HG03520 (cell line): Measurements from ENCODE around the gene EFNA5.

ENCODE experiments used
- ATAC-seq: cut with Tn5 transposase; IDR thresholded peaks from one replicate; pipeline ENCODE4 v1.9.1; 2021; ENCODE audit warnings: mild to moderate bottlenecking, moderate library complexity; ENCODE audit not compliant: unreplicated experiment

The EFNA5 gene

DNA sequence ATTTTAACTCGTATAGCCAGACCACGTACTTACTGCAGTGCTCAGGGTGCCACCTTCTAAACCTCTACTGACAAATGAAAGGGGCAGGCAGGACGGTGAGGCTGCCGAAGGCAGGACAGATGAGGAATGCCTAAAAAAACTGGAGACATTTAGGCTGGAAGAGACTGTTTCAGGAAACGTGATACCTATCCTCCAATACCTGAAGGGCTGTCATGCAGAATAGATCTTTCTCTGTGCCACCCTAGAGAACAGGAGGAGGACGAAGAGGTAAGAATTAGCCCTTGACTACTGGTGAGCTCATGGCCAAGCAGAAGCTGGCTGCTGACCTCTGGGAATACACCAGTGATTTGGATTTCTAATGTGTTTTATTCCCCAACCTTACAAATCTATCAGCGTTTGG, 139.4 kb downstream of the EFNA5 start:
- no peak for ATAC-seq

GRCh38 chr5:107529618-107530017, 141.1 kb downstream of the EFNA5 start:
- no peak for ATAC-seq

DNA sequence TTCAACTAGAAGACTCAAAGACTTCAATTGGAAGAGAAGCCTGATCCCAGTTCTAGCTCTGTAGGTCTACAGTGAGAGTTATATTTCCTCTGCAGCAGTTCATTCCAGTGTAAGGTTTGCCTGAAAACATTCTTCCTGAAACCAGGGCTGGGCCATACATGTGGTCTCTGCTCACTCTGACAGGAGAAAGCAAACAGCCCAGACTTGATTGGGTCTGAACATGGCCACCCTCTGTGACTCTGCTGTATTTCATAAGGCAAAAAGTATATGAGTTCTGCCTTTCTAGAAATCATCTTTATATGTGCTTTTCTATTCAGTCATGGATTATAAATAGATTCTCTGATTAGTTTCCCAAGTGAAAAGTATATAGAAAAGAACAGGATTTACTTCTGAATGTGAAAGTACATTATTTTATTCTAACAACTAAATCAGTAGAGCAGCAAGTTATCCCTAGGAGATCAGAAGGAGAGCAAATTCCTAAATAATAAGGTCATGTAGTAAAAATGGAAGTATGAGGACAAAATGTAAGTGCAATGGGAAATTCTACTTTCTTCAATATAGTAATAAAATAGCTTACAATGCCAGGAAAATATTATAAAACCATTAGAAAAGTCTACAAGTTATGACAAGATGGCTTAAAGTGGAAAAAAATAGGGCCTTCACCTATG, 144.3 kb downstream of the EFNA5 start:
- no peak for ATAC-seq

GRCh38 chr5:107524111-107524510, 146.6 kb downstream of the EFNA5 start:
- ATAC-seq, result no peak

GRCh38 chr5:107523029-107523680, 147.6 kb downstream of the EFNA5 start:
- no peak for ATAC-seq

GRCh38 chr5:107522456-107522855, 148.3 kb downstream of the EFNA5 start:
- no peak for ATAC-seq

DNA sequence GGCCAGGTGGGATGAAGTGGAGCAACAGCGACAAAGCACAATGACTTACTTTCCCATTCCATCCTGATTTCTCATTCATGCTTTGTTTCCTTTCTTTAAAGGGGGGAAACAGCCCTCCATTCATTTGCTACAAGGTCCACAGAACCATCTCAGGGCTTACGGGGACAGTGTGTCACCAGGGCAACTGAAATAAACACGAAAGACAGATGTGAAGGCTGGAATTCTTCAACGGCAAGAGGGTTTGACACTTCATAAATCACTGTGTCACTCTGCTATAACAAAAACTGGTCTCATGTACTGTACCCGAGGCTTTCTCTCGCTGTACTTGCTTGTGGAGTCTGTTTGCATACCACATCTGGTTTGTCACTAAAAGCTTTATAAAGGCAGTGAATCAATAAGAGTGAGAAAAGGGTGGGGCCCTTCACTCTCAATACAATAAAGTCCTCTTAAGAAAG, 150.8 kb downstream of the EFNA5 start:
- ATAC-seq, result no peak

GRCh38 chr5:107518616-107519015, 152.1 kb downstream of the EFNA5 start:
- ATAC-seq, result no peak

- ATAC-seq, result no peak
Measured at GRCh38 chr5:107518190-107518589, 152.5 kb downstream of the EFNA5 start.

DNA sequence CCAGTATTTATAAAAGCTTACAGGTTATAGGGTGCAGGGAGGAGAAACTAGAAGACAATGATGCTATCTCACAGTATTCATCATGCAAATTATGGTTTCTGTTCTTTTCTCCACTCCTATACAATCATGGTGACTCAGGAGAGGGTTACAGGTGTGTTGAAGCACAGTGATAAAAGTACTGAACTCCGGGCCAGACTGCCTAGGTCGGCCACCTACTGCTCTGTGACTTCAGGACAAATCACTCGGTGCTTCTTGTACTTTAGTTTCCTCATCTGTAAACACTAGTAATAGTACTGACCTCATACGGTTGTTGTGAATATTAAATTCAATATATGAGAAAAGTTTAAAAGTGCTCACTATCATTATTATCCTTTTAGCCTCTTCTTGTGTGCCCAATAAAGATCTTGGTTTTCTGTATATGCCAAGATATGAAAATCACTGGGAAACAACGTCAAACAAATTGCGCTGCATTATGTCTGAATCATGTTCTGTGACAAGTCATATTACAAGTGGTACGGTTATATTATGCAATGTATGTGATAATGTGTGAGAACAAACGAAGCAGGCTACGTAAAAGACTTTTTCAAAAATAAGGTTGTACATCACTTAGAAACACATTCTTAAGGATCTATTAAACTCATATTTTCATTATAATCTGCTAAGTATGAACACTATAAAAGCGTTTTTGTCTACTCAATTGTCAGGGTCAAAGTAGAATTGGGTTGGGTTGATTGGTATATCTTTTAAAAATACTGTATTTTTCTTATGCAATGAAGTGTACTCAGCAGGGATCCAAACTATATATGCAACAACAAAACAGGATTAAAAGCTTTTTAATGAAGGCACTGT, 153.3 kb downstream of the EFNA5 start:
- ATAC-seq, result no peak

- no peak for ATAC-seq
Measured at GRCh38 chr5:107516452-107517184, 154.1 kb downstream of the EFNA5 start.

DNA sequence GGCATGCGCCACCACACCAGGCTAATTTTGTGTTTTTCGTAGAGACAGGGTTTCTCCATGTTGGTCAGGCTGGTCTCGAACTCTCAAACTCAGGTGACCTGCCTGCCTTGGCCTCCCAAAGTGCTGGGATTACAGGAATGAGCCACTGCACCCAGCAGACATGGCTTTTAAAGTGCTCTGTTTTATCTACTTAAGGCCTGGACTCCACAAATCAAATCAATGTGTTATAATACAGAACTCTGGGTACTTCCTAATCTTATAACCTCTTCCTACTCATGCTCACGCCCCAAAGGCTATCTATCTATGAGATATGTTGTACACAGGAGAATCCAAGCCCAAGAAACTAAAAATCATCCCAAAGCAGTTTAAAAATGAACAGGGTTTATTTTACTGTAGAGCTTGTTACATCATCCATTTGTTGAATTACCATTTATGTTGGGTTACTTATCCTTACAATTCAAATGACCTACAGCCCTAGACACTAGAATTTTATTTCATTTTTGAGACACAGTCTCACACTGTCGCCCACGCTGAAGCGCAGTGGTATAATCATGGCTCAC, 155.1 kb downstream of the EFNA5 start:
- no peak for ATAC-seq

GRCh38 chr5:107514305-107514704, 156.4 kb downstream of the EFNA5 start:
- ATAC-seq, result no peak

- ATAC-seq, result peak; percentile 43
Measured at GRCh38 chr5:107513337-107514085, 157.2 kb downstream of the EFNA5 start.

- peak; percentile 49 for ATAC-seq
Measured at GRCh38 chr5:107512029-107512428, 158.7 kb downstream of the EFNA5 start.

DNA sequence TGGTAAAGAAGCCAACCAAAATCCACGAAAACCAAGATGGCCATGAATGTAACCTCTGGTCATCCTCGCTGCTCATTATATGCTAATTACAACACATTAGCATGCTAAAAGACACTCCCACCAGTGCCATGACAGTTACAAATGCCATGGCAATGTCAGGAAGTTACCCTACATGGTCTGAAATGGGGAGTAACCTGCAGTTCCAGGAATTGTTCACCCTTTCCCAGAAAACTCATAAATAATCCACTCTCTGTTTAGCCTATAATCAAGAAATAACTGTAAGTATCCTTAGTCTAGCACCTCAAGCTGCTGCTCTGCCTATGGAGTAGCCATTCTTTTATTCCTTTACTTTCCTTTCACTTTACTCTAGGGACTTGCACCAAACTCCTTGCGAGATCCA, 160.6 kb downstream of the EFNA5 start:
- no peak for ATAC-seq

GRCh38 chr5:107508097-107508496, 162.6 kb downstream of the EFNA5 start:
- ATAC-seq, result no peak

- no peak for ATAC-seq
Measured at GRCh38 chr5:107505763-107506534, 164.8 kb downstream of the EFNA5 start.

GRCh38 chr5:107504424-107504823, 166.3 kb downstream of the EFNA5 start:
- no peak for ATAC-seq
